ENCODE results near the gene ECHDC1.

ECHDC1 gene

GRCh38 chr6:127288705-127289104 lies 54.7 kb downstream of the ECHDC1 start:
- TF ChIP-seq, protein P1, sequence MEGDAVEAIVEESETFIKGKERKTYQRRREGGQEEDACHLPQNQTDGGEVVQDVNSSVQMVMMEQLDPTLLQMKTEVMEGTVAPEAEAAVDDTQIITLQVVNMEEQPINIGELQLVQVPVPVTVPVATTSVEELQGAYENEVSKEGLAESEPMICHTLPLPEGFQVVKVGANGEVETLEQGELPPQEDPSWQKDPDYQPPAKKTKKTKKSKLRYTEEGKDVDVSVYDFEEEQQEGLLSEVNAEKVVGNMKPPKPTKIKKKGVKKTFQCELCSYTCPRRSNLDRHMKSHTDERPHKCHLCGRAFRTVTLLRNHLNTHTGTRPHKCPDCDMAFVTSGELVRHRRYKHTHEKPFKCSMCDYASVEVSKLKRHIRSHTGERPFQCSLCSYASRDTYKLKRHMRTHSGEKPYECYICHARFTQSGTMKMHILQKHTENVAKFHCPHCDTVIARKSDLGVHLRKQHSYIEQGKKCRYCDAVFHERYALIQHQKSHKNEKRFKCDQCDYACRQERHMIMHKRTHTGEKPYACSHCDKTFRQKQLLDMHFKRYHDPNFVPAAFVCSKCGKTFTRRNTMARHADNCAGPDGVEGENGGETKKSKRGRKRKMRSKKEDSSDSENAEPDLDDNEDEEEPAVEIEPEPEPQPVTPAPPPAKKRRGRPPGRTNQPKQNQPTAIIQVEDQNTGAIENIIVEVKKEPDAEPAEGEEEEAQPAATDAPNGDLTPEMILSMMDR (IDR thresholded peaks at IDR 0.05), result no peak
- TF ChIP-seq ZFX (IDR thresholded peaks at IDR 0.05; ENCODE audit: borderline replicate concordance), result no peak
- H3K27ac ChIP-seq, result no peak overlapping the region

GRCh38 chr6:127282184-127282583 lies 61.2 kb downstream of the ECHDC1 start:
- no peak overlapping the region for H3K27ac ChIP-seq
- TF ChIP-seq, protein P1 (IDR thresholded peaks at IDR 0.05), result no peak
- no peak for TF ChIP-seq ZFX (IDR thresholded peaks at IDR 0.05; ENCODE audit: borderline replicate concordance)

DNA sequence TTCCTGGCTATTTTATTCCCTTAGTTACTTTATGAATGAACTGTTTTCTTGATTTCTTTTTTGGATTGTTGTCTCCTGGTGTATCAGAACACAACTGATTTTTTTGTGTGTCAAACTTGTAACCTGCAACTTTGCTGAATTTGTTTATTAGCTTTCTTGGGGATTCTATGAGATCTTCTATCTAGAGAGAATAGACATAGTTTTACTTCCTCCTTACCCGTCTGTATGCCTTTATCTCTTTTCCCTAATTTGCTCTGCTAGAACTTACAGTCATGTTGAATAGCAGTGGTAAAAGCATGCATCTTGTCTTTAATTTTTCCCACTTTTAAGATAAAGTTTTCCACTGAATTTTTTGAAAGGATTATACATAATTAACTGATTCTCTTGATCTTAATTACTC lies 63.6 kb downstream of the ECHDC1 start:
- no peak overlapping the region for H3K27ac ChIP-seq
- no peak for TF ChIP-seq ZFX (IDR thresholded peaks at IDR 0.05; ENCODE audit: borderline replicate concordance)
- TF ChIP-seq, protein P1 (IDR thresholded peaks at IDR 0.05), result no peak

GRCh38 chr6:127277878-127278843 lies 65.2 kb downstream of the ECHDC1 start:
- TF ChIP-seq, protein P1 (IDR thresholded peaks at IDR 0.05), result no peak
- no peak for TF ChIP-seq ZFX (IDR thresholded peaks at IDR 0.05; ENCODE audit: borderline replicate concordance)

DNA sequence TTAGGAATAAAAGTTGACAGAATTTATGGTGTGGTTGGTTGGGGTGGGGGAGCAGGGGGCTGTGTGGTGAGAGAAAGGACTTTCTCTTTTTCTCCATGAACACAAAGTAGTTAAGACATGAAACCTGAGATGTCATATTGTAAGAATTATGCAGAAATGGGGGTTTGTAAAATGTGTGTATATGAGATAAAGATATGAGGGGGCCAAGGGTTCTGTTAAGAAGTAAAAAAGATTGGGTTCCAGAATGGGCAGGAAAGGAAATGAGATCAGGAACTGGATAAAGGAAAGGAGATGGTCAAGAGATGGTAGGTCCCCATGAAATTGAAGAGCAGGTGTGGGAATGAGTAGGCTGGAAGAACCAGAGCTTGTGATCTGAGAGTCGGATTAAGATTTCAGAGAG lies 67.1 kb downstream of the ECHDC1 start:
- TF ChIP-seq, protein P1 (IDR thresholded peaks at IDR 0.05), result no peak
- no peak overlapping the region for H3K27ac ChIP-seq

More at GRCh38 chr6:127277878-127278843, 65.2 kb downstream of the ECHDC1 start:
- H3K27ac ChIP-seq, result no peak overlapping the region

- no peak overlapping the region for H3K27ac ChIP-seq
- no peak for TF ChIP-seq ZFX (IDR thresholded peaks at IDR 0.05; ENCODE audit: borderline replicate concordance)
- TF ChIP-seq, protein P1 (IDR thresholded peaks at IDR 0.05), result no peak
These were observed 69.9 kb downstream of the ECHDC1 start for GRCh38 chr6:127273499-127273898.

- no peak overlapping the region for H3K27ac ChIP-seq
- TF ChIP-seq, protein P1 (IDR thresholded peaks at IDR 0.05), result no peak
- no peak for TF ChIP-seq ZFX (IDR thresholded peaks at IDR 0.05; ENCODE audit: borderline replicate concordance)
These were observed 70.8 kb downstream of the ECHDC1 start for GRCh38 chr6:127272576-127272975.

All from 22Rv1 (cell line).